Dermis microvascular lymphatic vessel endothelial cell (primary cell): ENCODE measurements around the gene CST7. TPM values are rescaled to one million over a fixed set of nuclear protein-coding genes. Genes with fewer than 3 reads are reported as not detected.
"Not testable (repeated sequence)": the region's sequence is repeated elsewhere in the genome, so short reads cannot be mapped to it uniquely, and the experiment has no call there.

ENCODE experiments used
- DNase-seq, 2 donors: peaks; one replicate each; pipeline versions ENCODE4 v3.0.0 to v3.0.0-alpha.2; 2010; ENCODE audit warnings: low read depth in 2 of 2
- total RNA-seq: library from RNA; depleted of rRNA; stranded (reverse); fragments of >200 nt; gene quantifications from 2 replicates; pipeline ENCODE4 v1.2.1, GENCODE V29; 2014

The CST7 gene
- total RNA-seq, 1 donor from 2014 or later, result not detected

- not testable (repeated sequence) for DNase-seq
Measured at GRCh38 chr20:25001323-25001722, 52.3 kb downstream of the CST7 start.

GRCh38 chr20:25003002-25003401 is 53.9 kb downstream of the CST7 start:
- DNase-seq, result no peak

GRCh38 chr20:25005220-25005619 is 56.2 kb downstream of the CST7 start:
- no peak for DNase-seq

GRCh38 chr20:25005661-25006060 is 56.6 kb downstream of the CST7 start:
- DNase-seq, result no peak

GRCh38 chr20:25006431-25007167 is 57.5 kb downstream of the CST7 start:
- DNase-seq, result no peak

- no peak for DNase-seq
Measured at GRCh38 chr20:25007491-25008305, 58.6 kb downstream of the CST7 start.

GRCh38 chr20:25008388-25009217 is 59.5 kb downstream of the CST7 start:
- DNase-seq, result no peak

Other genes starting within 250 kb of the CST7 start
- gene APMAP, start 43.5 kb downstream of the CST7 start, total RNA-seq, result 68.7 and 72.4 TPM in 2 replicates
- gene ACSS1, start 108.9 kb downstream of the CST7 start, total RNA-seq, result 9.4 and 12.8 TPM in 2 replicates
- gene VSX1, start 132.9 kb downstream of the CST7 start, total RNA-seq, result not detected in 2 replicates
- 31.3 and 43.0 TPM in 2 replicates for gene ENTPD6, start 246.4 kb downstream of the CST7 start, total RNA-seq